A549 (cell line): ENCODE measurements around the gene DSC1. TPM values are rescaled to one million over a fixed set of nuclear protein-coding genes. Genes with fewer than 3 reads are reported as not detected.

Experiments used
- ATAC-seq, 2 experiments: fragments of 200-7000 bp in 1 of 2; fragments of >200 bp in 1 of 2; cut with Nextera tagmentation in 1 of 2; cut with Tn5 transposase in 1 of 2; 3 replicates each; pipeline versions ENCODE4 v1.8.0 to v1.9.1; 2018 to 2020; ENCODE audit warnings: mild to moderate bottlenecking in 1 of 2, moderate library complexity in 1 of 2
- CTCF ChIA-PET: fragments of 300-600 bp; sonication (Branson Sonifier 250); formaldehyde crosslinking; extraction: SDS; loops from one replicate; lab custom pipeline; 2021; ENCODE audit warnings: antibody characterized with exemption, inconsistent platforms; lab: Yijun Ruan, JAX
- POLR2A ChIA-PET: fragments of 350-600 bp; formaldehyde crosslinking; extraction: SDS; loops from one replicate; lab custom pipeline; 2021; ENCODE audit warnings: antibody characterized with exemption, inconsistent platforms; lab: Yijun Ruan, JAX
- DNase-seq, 2 experiments: peaks; one replicate each; pipeline versions ENCODE4 v3.0.0 to v3.0.0-alpha.2; 2011 to 2016; ENCODE audit warnings: low read depth in 1 of 2, low spot score in 1 of 2
- FAIRE-seq: peaks from 2 replicates; lab custom pipeline; 2011; peaks lifted over from hg19 to GRCh38; lab: Jason Lieb, UNC
- H3K27ac ChIP-seq, 2 experiments: fragments of >200 bp; sonication (Bioruptor Twin); formaldehyde crosslinking; 3 replicates each; pipeline ENCODE4 v1.5.1; 2016 to 2017
- H3K4me1 ChIP-seq: fragments of >200 bp; sonication (Bioruptor Twin); formaldehyde crosslinking; 3 replicates; pipeline ENCODE4 v1.6.1; 2016
- H3K4me2 ChIP-seq: fragments of >200 bp; sonication (Bioruptor Twin); formaldehyde crosslinking; 3 replicates; pipeline ENCODE4 v1.6.1; 2016
- H3K4me3 ChIP-seq: fragments of >200 bp; sonication (Bioruptor Twin); formaldehyde crosslinking; 3 replicates; pipeline ENCODE4 v1.5.1; 2016
- H3K9me3 ChIP-seq: fragments of >200 bp; sonication (Bioruptor Twin); formaldehyde crosslinking; 3 replicates; pipeline ENCODE4 v1.6.1; 2016
- ATOH8 ChIP-seq: fragments of 250-450 bp; sonication (Bioruptor Pico); IDR thresholded peaks from 2 replicates; pipeline ENCODE4 v1.5.0; 2020; ENCODE audit warnings: low read depth, mild to moderate bottlenecking, moderate library complexity
- CBX8 ChIP-seq: fragments of 200-600 bp; sonication (generic); IDR thresholded peaks from 2 replicates; pipeline ENCODE4 v1.6.1; 2016
- CEBPB ChIP-seq, 2 experiments: fragments of >200 bp in 1 of 2; sonication (Bioruptor Twin) in 1 of 2; formaldehyde crosslinking in 1 of 2; IDR thresholded peaks; 2 replicates each; pipeline ENCODE4 v1.6.1; 2012 to 2016
- CHD4 ChIP-seq: fragments of 200-600 bp; sonication (generic); IDR thresholded peaks from 2 replicates; pipeline ENCODE4 v1.6.1; 2016; ENCODE audit warnings: antibody characterized with exemption, mild to moderate bottlenecking, borderline replicate concordance
- E2F6 ChIP-seq: IDR thresholded peaks from 2 replicates; pipeline ENCODE4 v1.6.1; 2012; ENCODE audit warnings: low read depth, borderline replicate concordance
- EHF ChIP-seq: fragments of 250-450 bp; sonication (Bioruptor Pico); IDR thresholded peaks from 2 replicates; pipeline ENCODE4 v1.5.0; 2020; ENCODE audit warnings: mild to moderate bottlenecking
- EHMT2 ChIP-seq: fragments of 200-600 bp; sonication (generic); IDR thresholded peaks from 2 replicates; pipeline ENCODE4 v1.6.1; 2016; ENCODE audit warnings: antibody characterized with exemption, low read depth, mild to moderate bottlenecking, moderate library complexity
- ESRRA ChIP-seq: fragments of 150-350 bp; IDR thresholded peaks from 2 replicates; pipeline ENCODE4 v1.6.1; 2014; ENCODE audit warnings: mild to moderate bottlenecking, low read length, borderline replicate concordance
- FOSB ChIP-seq: fragments of 250-450 bp; sonication (Bioruptor Pico); IDR thresholded peaks from 2 replicates; pipeline ENCODE4 v1.5.0; 2020; ENCODE audit warnings: mild to moderate bottlenecking, moderate library complexity
- GATA3 ChIP-seq: IDR thresholded peaks from 2 replicates; pipeline ENCODE4 v1.6.1; 2012; ENCODE audit warnings: borderline replicate concordance
- HES2 ChIP-seq: fragments of >200 bp; sonication (Bioruptor Twin); formaldehyde crosslinking; IDR thresholded peaks from 2 replicates; pipeline ENCODE4 v1.6.1; 2016
- HOXB13 ChIP-seq: fragments of 250-450 bp; sonication (Bioruptor Pico); IDR thresholded peaks from 2 replicates; pipeline ENCODE4 v1.5.0; 2020; ENCODE audit warnings: low read depth, mild to moderate bottlenecking, moderate library complexity
- JUNB ChIP-seq: fragments of >200 bp; sonication (Bioruptor Twin); formaldehyde crosslinking; IDR thresholded peaks from 2 replicates; pipeline ENCODE4 v1.6.1; 2016
- KDM5A ChIP-seq: fragments of 200-600 bp; sonication (generic); IDR thresholded peaks from 2 replicates; pipeline ENCODE4 v1.6.1; 2016; ENCODE audit warnings: antibody characterized with exemption, mild to moderate bottlenecking
- MAX ChIP-seq: IDR thresholded peaks from 2 replicates; pipeline ENCODE4 v1.6.1; 2012
- NR3C1 ChIP-seq: fragments of >200 bp; sonication (Bioruptor Twin); formaldehyde crosslinking; IDR thresholded peaks from 3 replicates; pipeline ENCODE4 v1.6.1; 2017
- PHF8 ChIP-seq: fragments of 200-600 bp; sonication (generic); IDR thresholded peaks from 2 replicates; pipeline ENCODE4 v1.6.1; 2016; ENCODE audit warnings: low read depth, mild to moderate bottlenecking, antibody characterized with exemption, moderate library complexity, borderline replicate concordance
- POLR2AphosphoS2 ChIP-seq: conservative IDR thresholded peaks from 2 replicates; pipeline ENCODE4 v1.6.1; 2012; ENCODE audit warnings: low read length, improper control_type of control experiment, inconsistent platforms
- RAD21 ChIP-seq, 2 experiments: fragments of >200 bp in 1 of 2; sonication (Bioruptor Twin) in 1 of 2; formaldehyde crosslinking in 1 of 2; IDR thresholded peaks in 1 of 2; conservative IDR thresholded peaks in 1 of 2; 2 replicates in 1 of 2; 3 replicates in 1 of 2; pipeline ENCODE4 v1.6.1; 2012 to 2018; ENCODE audit warnings: inconsistent platforms in 1 of 2
- RARB ChIP-seq: fragments of 250-450 bp; sonication (Bioruptor Pico); IDR thresholded peaks from 2 replicates; pipeline ENCODE4 v1.8.0; 2021; ENCODE audit warnings: mild to moderate bottlenecking, moderate library complexity
- SREBF2 ChIP-seq: fragments of 450-650 bp; IDR thresholded peaks from 2 replicates; pipeline ENCODE4 v1.6.1; 2014; ENCODE audit warnings: mild to moderate bottlenecking, moderate library complexity
- ZC3H11A ChIP-seq: fragments of 450-650 bp; IDR thresholded peaks from 2 replicates; pipeline ENCODE4 v1.6.1; 2014; ENCODE audit warnings: antibody characterized with exemption, mild to moderate bottlenecking
- ZFP36 ChIP-seq: fragments of 450-650 bp; IDR thresholded peaks from 2 replicates; pipeline ENCODE4 v1.6.1; 2014; ENCODE audit warnings: borderline replicate concordance; ENCODE audit not compliant: partially characterized antibody
- ZNF302 ChIP-seq: fragments of 250-450 bp; sonication (Bioruptor Pico); IDR thresholded peaks from 2 replicates; pipeline ENCODE4 v1.9.0; 2021; ENCODE audit warnings: inconsistent platforms, mild to moderate bottlenecking, moderate library complexity
- ZSCAN20 ChIP-seq: fragments of 250-450 bp; sonication (Bioruptor Pico); IDR thresholded peaks from 2 replicates; pipeline ENCODE4 v1.8.0; 2022; ENCODE audit warnings: mild to moderate bottlenecking, moderate library complexity
- WGBS: methylation state at CpG from one replicate; pipeline ENCODE4 v1.1.6; 2017; ENCODE audit errors: missing lambda C conversion rate; 5-methylcytosine and 5-hydroxymethylcytosine counted together
- polyA plus RNA-seq, 4 experiments: library from polyadenylated mRNA; depleted of rRNA in 3 of 4; stranded (reverse); fragments of >200 nt; fragmentation: RNase III in 1 of 4; extraction: RNeasy Plus Mini Kit Qiagen cat#74134 plus additional on column Dnase treatment in 1 of 4; gene quantifications; 2 replicates in 3 of 4; 3 replicates in 1 of 4; pipeline ENCODE4 v1.2.3, GENCODE V29; 2011 to 2017

DSC1 gene
- polyA plus RNA-seq, 2 of the 4 experiments (the other 2 are of a cell fraction), result not detected

- Histone ChIP-seq H3K4me2 (no peak overlapping the region), H3K4me3 (no peak overlapping the region), H3K9me3 (no peaks in the 10 kb centered on the region), H3K27ac (no peak overlapping the region), H3K4me1 (no peaks in the 10 kb centered on the region)
- TF ChIP-seq GATA3 (no peak), FOSB (CRISPR knock-in tag) (no peak), HES2 (no peak), ZSCAN20 (CRISPR knock-in tag) (no peak)
- POLR2A ChIA-PET, result no interaction called here
- CTCF ChIA-PET, result no interaction called here
- no peak for FAIRE-seq
- ATAC-seq, result no peak
- no peak for DNase-seq
- WGBS, result 10% methylated on average over 1 of the region's 1 CpG
These were observed 23.9 kb downstream of the DSC1 start for GRCh38 chr18:31138709-31139108.

GRCh38 chr18:31134988-31135529 lies 27.6 kb downstream of the DSC1 start:
- H3K4me1 ChIP-seq, result no peaks in the 10 kb centered on the region
- no peak overlapping the region for H3K4me3 ChIP-seq
- 53% methylated on average over 4 of the region's 4 CpGs for WGBS
- FAIRE-seq, result no peak
- no peaks in the 10 kb centered on the region for H3K9me3 ChIP-seq
- TF ChIP-seq ZC3H11A (no peak), KDM5A (no peak), NR3C1 (no peak), ZFP36 (no peak), CBX8 (no peak), RARB (CRISPR knock-in tag) (no peak), HES2 (no peak)
- TF ChIP-seq, all 56 proteins: peak for 0
- Histone ChIP-seq H3K27ac (no peak overlapping the region), H3K4me2 (no peak overlapping the region)
- ATAC-seq, result no peak
- CTCF ChIA-PET, result no interaction called here
- POLR2A ChIA-PET, result no interaction called here
- DNase-seq, result no peak

GRCh38 chr18:31129398-31130115 lies 33.1 kb downstream of the DSC1 start:
- Histone ChIP-seq H3K27ac (no peak overlapping the region), H3K4me2 (no peak overlapping the region), H3K4me1 (no peaks in the 10 kb centered on the region), H3K4me3 (no peak overlapping the region), H3K9me3 (no peaks in the 10 kb centered on the region)
- TF ChIP-seq EHF (no peak), ESRRA (no peak), ATOH8 (CRISPR knock-in tag) (no peak), HOXB13 (CRISPR knock-in tag) (no peak), RAD21 (conservative IDR thresholded peaks at IDR 0.05 in 1 of 2, IDR thresholded peaks at IDR 0.05 in 1 of 2) (no peak), CHD4 (no peak), HES2 (no peak), JUNB (no peak), PHF8 (no peak), CEBPB (IDR thresholded peaks at IDR 0.05) (no peak), FOSB (CRISPR knock-in tag) (no peak), E2F6 (no peak), SREBF2 (no peak), ZNF302 (CRISPR knock-in tag) (no peak), POLR2AphosphoS2 (no peak), MAX (no peak), NR3C1 (no peak), EHMT2 (no peak)
- ATAC-seq (no peak), DNase-seq (no peak), FAIRE-seq (no peak)
- ChIA-PET CTCF (interaction anchor here (0.6 kb wide), 1 partner anchor 422 kb away, joined by 3 read pairs; no protein-coding TSS in a partner anchor), POLR2A (interaction anchor here (0.7 kb wide), 1 partner anchor 11 kb away, joined by 3 read pairs; no protein-coding TSS in a partner anchor)
- WGBS, result 35% methylated on average over 1 of the region's 1 CpG
